DOHH2 (cell line): ENCODE data around the gene CACNA1A.

ENCODE experiments used
- CTCF ChIP-seq: fragments of 200-600 bp; sonication (generic); IDR thresholded peaks from one replicate; pipeline ENCODE4 v1.5.1; 2014; ENCODE audit warnings: antibody characterized with exemption, mild to moderate bottlenecking, low read depth, low read length; ENCODE audit not compliant: poor library complexity, severe bottlenecking
- EZH2phosphoT487 ChIP-seq: fragments of 200-600 bp; sonication (generic); IDR thresholded peaks from 2 replicates; pipeline ENCODE4 v1.6.1; 2017; ENCODE audit warnings: borderline replicate concordance, mild to moderate bottlenecking, antibody characterized with exemption, low read length, moderate library complexity, mixed read lengths

- TF ChIP-seq CTCF (no peak), EZH2phosphoT487 (no peak)
These were observed 47.7 kb upstream of the CACNA1A start for GRCh38 chr19:13553880-13554400.
